K562 (cell line): ENCODE measurements around the gene CPTP. TPM values are rescaled to one million over a fixed set of nuclear protein-coding genes. Genes with fewer than 3 reads are reported as not detected.

Source experiments
- ATAC-seq: fragments of 200-7000 bp; cut with Tn5 transposase; 3 replicates; pipeline ENCODE4 v1.9.1; 2020; ENCODE audit warnings: moderate library complexity
- BruUV-seq: library from RNA; stranded (reverse); fragments of 400-500 nt; replicated peaks from 2 replicates; lab custom pipeline; 2021; lab: Mats Ljungman, UMichigan
- CTCF ChIA-PET: fragments of 300-600 bp; formaldehyde crosslinking; extraction: SDS; loops from one replicate; lab custom pipeline; 2021; ENCODE audit warnings: low intra/inter-chr PET ratio; lab: Yijun Ruan, JAX
- POLR2A ChIA-PET: fragments of 300-600, 350-650 bp; sonication (Branson Sonifier 250); formaldehyde crosslinking; extraction: SDS; loops from one replicate; lab custom pipeline; 2021; ENCODE audit warnings: antibody characterized with exemption, inconsistent platforms; lab: Yijun Ruan, JAX
- DNase-seq, 4 experiments: peaks; one replicate each; pipeline versions ENCODE4 v3.0.0 to v3.0.0-alpha.2; 2011 to 2018; ENCODE audit warnings: low spot score in 3 of 4, mixed read lengths in 3 of 4; ENCODE audit errors: extremely low read depth in 1 of 4
- FAIRE-seq: peaks from 2 replicates; lab custom pipeline; 2011; peaks lifted over from hg19 to GRCh38; lab: Jason Lieb, UNC
- H2AFZ ChIP-seq: 2 replicates; pipeline ENCODE4 v1.6.0; 2011; ENCODE audit warnings: low read depth, low read length, control low read depth, inconsistent platforms
- H3K27ac ChIP-seq: fragments of 200-600 bp; 3 replicates; pipeline ENCODE4 v1.8.0; 2011; ENCODE audit warnings: low read depth, mild to moderate bottlenecking, control low read depth, inconsistent platforms, low read length, moderate library complexity, mixed read lengths; ENCODE audit errors: extremely low read depth
- H3K27me3 ChIP-seq, 2 experiments: fragments of 300-600 bp in 1 of 2; 2 replicates in 1 of 2; 3 replicates in 1 of 2; pipeline versions ENCODE4 v1.6.0 to v1.8.0; 2011; ENCODE audit warnings: inconsistent platforms in 2 of 2, low read length in 2 of 2, mild to moderate bottlenecking in 1 of 2, mixed read lengths in 1 of 2, moderate library complexity in 1 of 2; ENCODE audit not compliant: control insufficient read depth in 2 of 2, insufficient read depth in 2 of 2
- H3K36me3 ChIP-seq: fragments of 300-600 bp; 3 replicates; pipeline ENCODE4 v1.8.0; 2011; ENCODE audit warnings: mild to moderate bottlenecking, low read length, inconsistent platforms; ENCODE audit not compliant: control insufficient read depth, insufficient read depth
- H3K4me1 ChIP-seq, 2 experiments: fragments of 200-600 bp in 1 of 2; replicated peaks in 1 of 2; 2 replicates in 1 of 2; 3 replicates in 1 of 2; pipeline versions ENCODE4 v1.5.1 to v1.8.0; 2011; ENCODE audit warnings: inconsistent platforms in 2 of 2, low read length in 2 of 2, mild to moderate bottlenecking in 1 of 2, mixed read lengths in 1 of 2, moderate library complexity in 1 of 2; ENCODE audit not compliant: control insufficient read depth in 2 of 2, insufficient read depth in 2 of 2
- H3K4me2 ChIP-seq: 2 replicates; pipeline ENCODE4 v1.6.1; 2011; ENCODE audit warnings: low read length, control low read depth, inconsistent platforms, mixed read lengths; ENCODE audit not compliant: insufficient read depth
- H3K4me3 ChIP-seq: fragments of 200-600 bp; sonication (generic), shearing (Covaris generic); 2 replicates; pipeline ENCODE4 v1.5.1; 2016; ENCODE audit warnings: control low read depth, inconsistent platforms
- H3K79me2 ChIP-seq: fragments of 200-600 bp; 3 replicates; pipeline ENCODE4 v1.8.0; 2011; ENCODE audit warnings: low read length, inconsistent platforms; ENCODE audit not compliant: control insufficient read depth, insufficient read depth
- H3K9ac ChIP-seq, 2 experiments: 2 replicates each; pipeline versions ENCODE4 v1.6.0 to v1.6.1; 2011; ENCODE audit warnings: low read depth in 2 of 2, low read length in 2 of 2, control low read depth in 1 of 2, inconsistent platforms in 1 of 2, mild to moderate bottlenecking in 1 of 2, mixed read lengths in 1 of 2; ENCODE audit not compliant: insufficient read depth in 1 of 2
- H3K9me1 ChIP-seq: one replicate; pipeline ENCODE4 v1.6.0; 2011; ENCODE audit warnings: inconsistent platforms, mild to moderate bottlenecking, low read length, moderate library complexity; ENCODE audit not compliant: control insufficient read depth, insufficient read depth
- H3K9me3 ChIP-seq: replicated peaks from 2 replicates; pipeline ENCODE4 v1.5.1; 2011; ENCODE audit warnings: low read depth, low read length, inconsistent platforms; ENCODE audit not compliant: control insufficient read depth, insufficient read depth
- H4K20me1 ChIP-seq: replicated peaks from 2 replicates; pipeline ENCODE4 v1.6.1; 2011; ENCODE audit warnings: low read length, inconsistent platforms, mixed read lengths; ENCODE audit not compliant: control insufficient read depth, insufficient read depth
- ZNF274 ChIP-seq: IDR thresholded peaks from 2 replicates; pipeline ENCODE4 v1.6.1; 2011; ENCODE audit warnings: low read depth, mild to moderate bottlenecking, low read length, moderate library complexity, borderline replicate concordance
- WGBS: fragments of 100-300 bp; shearing (Covaris generic); methylation state at CpG from one replicate; pipeline ENCODE4 v1.1.6; 2016; ENCODE audit warnings: low coverage, mixed read lengths; ENCODE audit not compliant: insufficient coverage; ENCODE audit errors: missing lambda C conversion rate; 5-methylcytosine and 5-hydroxymethylcytosine counted together
- in situ Hi-C: fragments of 300-500 bp; cut with MboI; formaldehyde crosslinking; loops from 4 replicates; pipeline ENCODE4 v1.15.0; 2018; ENCODE audit warnings: inconsistent platforms, mixed read lengths
- intact Hi-C: fragments of 100-400 bp; cut with micrococcal nuclease; formaldehyde crosslinking; loops from 2 replicates; pipeline ENCODE4 v1.14.2; 2022
- polyA plus RNA-seq, 8 experiments: library from polyadenylated mRNA; depleted of rRNA in 4 of 8; stranded (reverse) in 5 of 8; unstranded in 3 of 8; fragments of >200 nt; fragmentation: Nextera tagmentation in 2 of 8; fragmentation: Illumina TruSeq in 1 of 8; extraction: Ambion mirVana in 2 of 8; extraction: Trizol in 1 of 8; gene quantifications; 2 replicates each; pipeline versions ENCODE4 v1.2.1 to v1.2.3, GENCODE V29; 2011 to 2014; ENCODE audit warnings: inconsistent platforms in 1 of 8, missing spikeins in 1 of 8
- total RNA-seq, 7 experiments: library from RNA; depleted of rRNA in 6 of 7; stranded (reverse); fragments of >200 nt in 6 of 7; fragmentation: Illumina TruSeq in 2 of 7; extraction: Trizol in 2 of 7; gene quantifications; 2 replicates each; pipeline versions ENCODE4 v1.2.1 to v1.2.3, GENCODE V29; 2011 to 2021; ENCODE audit warnings: low replicate concordance in 1 of 7
- TF ChIP-seq, protein P1 (sequence below): IDR thresholded peaks from 2 replicates; pipeline ENCODE4 v1.6.1; 2011; ENCODE audit warnings: borderline replicate concordance, low read depth, mild to moderate bottlenecking, moderate library complexity, low read length; ENCODE audit not compliant: insufficient read depth, poor library complexity, severe bottlenecking

CPTP gene
- total and polyA plus RNA-seq, 9 of the 15 experiments (the other 6 are each of a cell fraction or from before 2014, with no cell fraction given) = 0.11 to 25.8 (median 3.5) TPM

- Histone ChIP-seq H3K4me2 (no peak overlapping the region), H3K9me1 (peaks cover 3% of the 10 kb centered on the region), H3K27ac (no peak overlapping the region), H2AFZ (no peak overlapping the region), H3K36me3 (no peaks in the 10 kb centered on the region), H3K9me3 (no peaks in the 10 kb centered on the region), H3K4me1 (peaks cover 0 to 71% of the 10 kb centered on the region in 2 experiments; a peak in 3 of 5 replicates), H4K20me1 (peaks cover 14% of the 10 kb centered on the region; the same call in 1 of the 2 replicates), H3K79me2 (no peaks in the 10 kb centered on the region), H3K4me3 (no peak overlapping the region), H3K9ac (peak overlapping the region in 1 of 2 experiments; percentile 68; a peak in 1 of 4 replicates), H3K27me3 (peaks cover 2 to 33% of the 10 kb centered on the region in 2 experiments; a peak in 3 of 5 replicates)
- in situ Hi-C loops (no loop called here), intact Hi-C loops (no loop called here)
- FAIRE-seq (no peak), ATAC-seq (peak; percentile 2; the same call in 1 of the 3 replicates), DNase-seq (peak in 2 of 4 experiments; percentile 57 to 58)
- ChIA-PET POLR2A (interaction anchor here (0.5 to 2.3 kb wide), 7 partner anchors 10 to 270 kb away, joined by 3 to 6 read pairs (median 4); partner anchors contain the start of gene UBE2J2), CTCF (no interaction called here)
- 29% methylated on average over 36 of the region's 50 CpGs for WGBS
- TF ChIP-seq, protein P1, sequence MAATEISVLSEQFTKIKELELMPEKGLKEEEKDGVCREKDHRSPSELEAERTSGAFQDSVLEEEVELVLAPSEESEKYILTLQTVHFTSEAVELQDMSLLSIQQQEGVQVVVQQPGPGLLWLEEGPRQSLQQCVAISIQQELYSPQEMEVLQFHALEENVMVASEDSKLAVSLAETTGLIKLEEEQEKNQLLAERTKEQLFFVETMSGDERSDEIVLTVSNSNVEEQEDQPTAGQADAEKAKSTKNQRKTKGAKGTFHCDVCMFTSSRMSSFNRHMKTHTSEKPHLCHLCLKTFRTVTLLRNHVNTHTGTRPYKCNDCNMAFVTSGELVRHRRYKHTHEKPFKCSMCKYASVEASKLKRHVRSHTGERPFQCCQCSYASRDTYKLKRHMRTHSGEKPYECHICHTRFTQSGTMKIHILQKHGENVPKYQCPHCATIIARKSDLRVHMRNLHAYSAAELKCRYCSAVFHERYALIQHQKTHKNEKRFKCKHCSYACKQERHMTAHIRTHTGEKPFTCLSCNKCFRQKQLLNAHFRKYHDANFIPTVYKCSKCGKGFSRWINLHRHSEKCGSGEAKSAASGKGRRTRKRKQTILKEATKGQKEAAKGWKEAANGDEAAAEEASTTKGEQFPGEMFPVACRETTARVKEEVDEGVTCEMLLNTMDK = peak; percentile 62
- no peak for TF ChIP-seq ZNF274
- no TSS peak for BruUV-seq
Observed at GRCh38 chr1:1286313-1287261, 38.0 kb upstream of the CPTP start.
